Nephron progenitor cell (in vitro differentiated cells): ENCODE measurements around the gene GPR162.

Experiments used
- DNase-seq: peaks from one replicate; pipeline ENCODE4 v3.0.0; 2021
- H3K27ac Mint-ChIP-seq: 2 replicates; pipeline ENCODE4 v1.8.0; 2021; ENCODE audit warnings: mild to moderate bottlenecking, moderate library complexity, mixed read lengths
- H3K27me3 Mint-ChIP-seq: 2 replicates; pipeline ENCODE4 v1.8.0; 2021; ENCODE audit warnings: mild to moderate bottlenecking, low read depth, mixed read lengths; ENCODE audit not compliant: poor library complexity
- H3K36me3 Mint-ChIP-seq: 2 replicates; pipeline ENCODE4 v1.8.0; 2021; ENCODE audit warnings: low read depth, mixed read lengths
- H3K4me1 Mint-ChIP-seq: 2 replicates; pipeline ENCODE4 v1.8.0; 2021; ENCODE audit warnings: mixed read lengths
- H3K4me3 Mint-ChIP-seq: 2 replicates; pipeline ENCODE4 v1.8.0; 2021; ENCODE audit warnings: mild to moderate bottlenecking, moderate library complexity, mixed read lengths
- H3K9me3 Mint-ChIP-seq: 2 replicates; pipeline ENCODE4 v1.8.0; 2021; ENCODE audit warnings: mild to moderate bottlenecking, moderate library complexity, mixed read lengths
- TF ChIP-seq, protein P1 (sequence below): fragments of 200-600 bp; sonication (generic); IDR thresholded peaks from 2 replicates; pipeline ENCODE4 v1.5.0; 2021; ENCODE audit warnings: antibody characterized with exemption

The GPR162 gene, protein sequence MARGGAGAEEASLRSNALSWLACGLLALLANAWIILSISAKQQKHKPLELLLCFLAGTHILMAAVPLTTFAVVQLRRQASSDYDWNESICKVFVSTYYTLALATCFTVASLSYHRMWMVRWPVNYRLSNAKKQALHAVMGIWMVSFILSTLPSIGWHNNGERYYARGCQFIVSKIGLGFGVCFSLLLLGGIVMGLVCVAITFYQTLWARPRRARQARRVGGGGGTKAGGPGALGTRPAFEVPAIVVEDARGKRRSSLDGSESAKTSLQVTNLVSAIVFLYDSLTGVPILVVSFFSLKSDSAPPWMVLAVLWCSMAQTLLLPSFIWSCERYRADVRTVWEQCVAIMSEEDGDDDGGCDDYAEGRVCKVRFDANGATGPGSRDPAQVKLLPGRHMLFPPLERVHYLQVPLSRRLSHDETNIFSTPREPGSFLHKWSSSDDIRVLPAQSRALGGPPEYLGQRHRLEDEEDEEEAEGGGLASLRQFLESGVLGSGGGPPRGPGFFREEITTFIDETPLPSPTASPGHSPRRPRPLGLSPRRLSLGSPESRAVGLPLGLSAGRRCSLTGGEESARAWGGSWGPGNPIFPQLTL

DNA sequence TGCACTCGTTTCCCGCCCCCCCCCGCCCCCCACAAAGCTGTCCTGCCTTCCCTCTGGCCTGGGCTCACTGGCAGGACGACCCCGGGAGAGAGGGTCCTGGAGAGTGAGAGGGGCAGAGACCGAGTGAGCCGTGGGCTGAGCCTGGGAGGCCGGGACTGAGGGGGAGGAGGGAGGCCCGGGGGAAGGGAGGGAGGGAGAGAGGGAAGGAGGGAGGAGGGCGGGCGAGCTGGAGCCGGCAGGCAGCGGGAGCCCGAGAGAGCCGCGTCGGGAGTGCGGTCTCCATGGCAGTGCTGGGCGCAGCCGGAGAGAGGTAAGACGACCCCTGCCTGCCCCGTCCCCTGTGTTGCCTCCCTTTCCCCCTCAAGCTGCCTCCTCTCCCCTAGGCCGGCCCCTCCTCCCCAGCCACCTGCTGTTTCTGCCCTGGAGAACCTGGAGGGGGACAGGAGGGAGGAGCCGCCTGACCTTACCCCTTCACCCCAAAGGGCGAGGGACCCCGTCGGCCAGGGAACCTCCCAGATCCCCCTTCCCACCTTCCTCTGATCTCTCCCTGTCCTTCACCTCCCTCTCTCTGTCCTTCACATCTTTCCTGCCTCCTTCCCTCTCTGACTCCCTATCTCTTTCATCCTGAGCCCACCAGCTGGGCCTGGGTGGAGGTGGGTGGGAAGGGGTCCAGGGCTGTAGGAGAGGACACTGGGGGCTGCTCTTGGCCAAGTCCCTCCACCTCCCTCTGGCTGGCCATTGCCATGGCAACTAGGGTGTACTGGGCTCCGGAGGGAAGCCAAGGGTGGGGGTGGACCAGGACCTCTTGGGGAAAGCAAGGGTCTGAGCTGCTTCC lies at the start of gene GPR162:
Gene GPR162, plus strand, starts transcription at position 231 of the 835 bp plus-strand sequence. CDS start 2,078 bp downstream, outside the sequence.
- TF ChIP-seq, protein P1, sequence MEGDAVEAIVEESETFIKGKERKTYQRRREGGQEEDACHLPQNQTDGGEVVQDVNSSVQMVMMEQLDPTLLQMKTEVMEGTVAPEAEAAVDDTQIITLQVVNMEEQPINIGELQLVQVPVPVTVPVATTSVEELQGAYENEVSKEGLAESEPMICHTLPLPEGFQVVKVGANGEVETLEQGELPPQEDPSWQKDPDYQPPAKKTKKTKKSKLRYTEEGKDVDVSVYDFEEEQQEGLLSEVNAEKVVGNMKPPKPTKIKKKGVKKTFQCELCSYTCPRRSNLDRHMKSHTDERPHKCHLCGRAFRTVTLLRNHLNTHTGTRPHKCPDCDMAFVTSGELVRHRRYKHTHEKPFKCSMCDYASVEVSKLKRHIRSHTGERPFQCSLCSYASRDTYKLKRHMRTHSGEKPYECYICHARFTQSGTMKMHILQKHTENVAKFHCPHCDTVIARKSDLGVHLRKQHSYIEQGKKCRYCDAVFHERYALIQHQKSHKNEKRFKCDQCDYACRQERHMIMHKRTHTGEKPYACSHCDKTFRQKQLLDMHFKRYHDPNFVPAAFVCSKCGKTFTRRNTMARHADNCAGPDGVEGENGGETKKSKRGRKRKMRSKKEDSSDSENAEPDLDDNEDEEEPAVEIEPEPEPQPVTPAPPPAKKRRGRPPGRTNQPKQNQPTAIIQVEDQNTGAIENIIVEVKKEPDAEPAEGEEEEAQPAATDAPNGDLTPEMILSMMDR = no peak
- peak; percentile 85 for DNase-seq
- H3K27ac Mint-ChIP-seq = peak within 1 kb of the TSS; percentile 99
- H3K4me1 Mint-ChIP-seq = peaks cover 97% of the 10 kb centered on the region
- H3K4me3 Mint-ChIP-seq = peak within 1 kb of the TSS; percentile 90
- peaks cover 16% of the 10 kb centered on the region for H3K27me3 Mint-ChIP-seq
- no peaks in the 10 kb centered on the region for H3K9me3 Mint-ChIP-seq
- H3K36me3 Mint-ChIP-seq = peaks cover 12% of the 10 kb centered on the region

DNA sequence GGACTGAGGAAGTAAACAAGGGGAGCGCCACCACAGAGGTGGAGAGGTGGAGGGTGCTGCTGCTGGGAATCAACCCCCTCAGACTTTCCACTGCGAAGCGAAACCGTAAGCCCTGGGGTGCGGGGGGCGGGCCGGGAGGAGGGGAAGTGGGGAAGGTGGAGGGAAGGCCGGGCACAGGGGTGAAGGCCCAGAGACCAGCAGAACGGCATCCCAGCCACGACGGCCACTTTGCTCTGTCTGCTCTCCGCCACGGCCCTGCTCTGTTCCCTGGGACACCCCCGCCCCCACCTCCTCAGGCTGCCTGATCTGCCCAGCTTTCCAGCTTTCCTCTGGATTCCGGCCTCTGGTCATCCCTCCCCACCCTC lies 49.3 kb upstream of the GPR162 start, which contains the start of gene LAG3:
Gene LAG3, plus strand, starts transcription at position 190 of the 365 bp plus-strand sequence. CDS start 333 bp downstream, outside the sequence.
- H3K27ac Mint-ChIP-seq = peak within 1 kb of the TSS; percentile 90

DNA sequence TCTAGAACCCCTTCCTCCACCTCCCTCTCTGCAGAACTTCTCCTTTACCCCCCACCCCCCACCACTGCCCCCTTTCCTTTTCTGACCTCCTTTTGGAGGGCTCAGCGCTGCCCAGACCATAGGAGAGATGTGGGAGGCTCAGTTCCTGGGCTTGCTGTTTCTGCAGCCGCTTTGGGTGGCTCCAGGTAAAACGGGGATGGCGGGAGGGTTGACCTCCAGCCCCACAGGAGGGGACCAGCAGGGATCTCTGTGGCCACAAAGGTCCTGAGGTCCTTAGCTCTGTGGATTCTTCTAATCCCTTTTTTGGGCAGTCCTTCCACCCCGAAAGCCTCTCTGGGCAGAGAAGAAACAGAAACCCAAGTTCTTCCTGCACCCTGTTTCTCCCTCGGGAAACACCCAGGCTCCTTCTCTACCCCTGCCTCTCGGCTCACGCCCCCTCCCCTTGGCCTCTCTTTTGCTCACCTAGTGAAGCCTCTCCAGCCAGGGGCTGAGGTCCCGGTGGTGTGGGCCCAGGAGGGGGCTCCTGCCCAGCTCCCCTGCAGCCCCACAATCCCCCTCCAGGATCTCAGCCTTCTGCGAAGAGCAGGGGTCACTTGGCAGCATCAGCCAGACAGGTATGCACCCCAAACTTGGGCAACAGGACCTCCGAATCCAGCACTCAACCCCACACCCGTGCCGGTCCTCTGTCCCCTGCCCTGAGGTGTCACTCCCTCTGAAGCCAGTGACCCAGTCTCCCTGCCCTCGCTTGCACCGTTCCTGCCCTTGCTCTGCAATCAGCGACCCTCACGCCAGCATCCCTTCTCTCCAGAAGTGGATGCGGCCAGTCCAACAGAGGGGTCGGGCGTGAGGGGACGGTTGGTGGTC lies 48.7 kb upstream of the GPR162 start:
- peak overlapping the region; percentile 75 for H3K4me3 Mint-ChIP-seq
- TF ChIP-seq, protein P1 = no peak
- DNase-seq = no peak
- no peak overlapping the region for H3K27ac Mint-ChIP-seq
- peaks cover 77% of the 10 kb centered on the region for H3K4me1 Mint-ChIP-seq
- peaks cover 45% of the 10 kb centered on the region for H3K36me3 Mint-ChIP-seq
- peaks cover 15% of the 10 kb centered on the region for H3K27me3 Mint-ChIP-seq
- no peaks in the 10 kb centered on the region for H3K9me3 Mint-ChIP-seq

More for the DNA sequence above, 49.3 kb upstream of the GPR162 start, which contains the start of gene LAG3:
- TF ChIP-seq, protein P1 = no peak
- Mint-ChIP-seq H3K9me3 (no peaks in the 10 kb centered on the region), H3K27me3 (peaks cover 12% of the 10 kb centered on the region), H3K4me3 (peak within 1 kb of the TSS; percentile 75), H3K36me3 (peaks cover 39% of the 10 kb centered on the region), H3K4me1 (peaks cover 76% of the 10 kb centered on the region)
- DNase-seq = no peak

DNA sequence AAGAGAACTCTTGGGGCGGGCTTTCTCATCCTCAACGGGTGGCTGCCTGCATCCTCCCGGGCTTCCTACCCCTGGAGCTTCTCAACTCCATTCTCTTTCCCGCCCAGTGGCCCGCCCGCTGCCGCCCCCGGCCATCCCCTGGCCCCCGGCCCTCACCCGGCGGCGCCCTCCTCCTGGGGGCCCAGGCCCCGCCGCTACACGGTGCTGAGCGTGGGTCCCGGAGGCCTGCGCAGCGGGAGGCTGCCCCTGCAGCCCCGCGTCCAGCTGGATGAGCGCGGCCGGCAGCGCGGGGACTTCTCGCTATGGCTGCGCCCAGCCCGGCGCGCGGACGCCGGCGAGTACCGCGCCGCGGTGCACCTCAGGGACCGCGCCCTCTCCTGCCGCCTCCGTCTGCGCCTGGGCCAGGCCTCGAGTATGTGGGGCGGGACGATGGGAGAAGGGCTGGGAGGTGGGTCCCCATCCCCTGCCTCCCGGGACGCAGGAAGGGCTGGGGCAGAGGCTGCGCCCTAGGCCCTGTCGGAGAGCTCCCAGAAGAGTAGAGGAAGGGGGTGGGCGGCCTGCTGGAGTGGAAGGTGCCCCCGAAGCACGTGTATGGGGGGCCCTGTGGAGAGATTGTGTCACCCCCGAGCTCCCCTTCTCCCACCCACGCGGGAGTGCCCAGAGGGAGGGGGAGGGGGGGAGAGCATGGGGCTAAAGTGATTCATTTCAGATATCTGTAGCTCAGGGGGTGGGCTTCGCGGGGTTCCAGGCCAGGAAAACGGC lies 47.9 kb upstream of the GPR162 start:
- Mint-ChIP-seq H3K27ac (no peak overlapping the region), H3K4me3 (peak overlapping the region; percentile 75), H3K4me1 (peaks cover 77% of the 10 kb centered on the region), H3K9me3 (no peaks in the 10 kb centered on the region), H3K27me3 (peaks cover 18% of the 10 kb centered on the region), H3K36me3 (peaks cover 49% of the 10 kb centered on the region)
- DNase-seq = peak; percentile 58
- TF ChIP-seq, protein P1 = no peak
